HUES64 (cell line): Measurements from ENCODE around the gene ENDOV.
"Not testable (repeated sequence)": the region's sequence is repeated elsewhere in the genome, so short reads cannot be mapped to it uniquely, and the experiment has no call there.

Experiments used
- H3K27ac ChIP-seq: 2 replicates; pipeline ENCODE4 v1.7.0; 2013; ENCODE audit warnings: low read depth, low read length, inconsistent platforms
- H3K27me3 ChIP-seq: 2 replicates; pipeline ENCODE4 v1.6.1; 2013; ENCODE audit warnings: mild to moderate bottlenecking, low read length; ENCODE audit not compliant: insufficient read depth
- H3K36me3 ChIP-seq: 2 replicates; pipeline ENCODE4 v1.6.1; 2013; ENCODE audit warnings: mild to moderate bottlenecking, low read length; ENCODE audit not compliant: insufficient read depth
- H3K4me1 ChIP-seq: 2 replicates; pipeline ENCODE4 v1.6.1; 2013; ENCODE audit warnings: mild to moderate bottlenecking, low read length, moderate library complexity; ENCODE audit not compliant: insufficient read depth
- H3K4me3 ChIP-seq: 2 replicates; pipeline ENCODE4 v1.5.1; 2013; ENCODE audit warnings: mild to moderate bottlenecking, low read length, moderate library complexity
- H3K9ac ChIP-seq: 2 replicates; pipeline ENCODE4 v1.6.1; 2013; ENCODE audit warnings: mild to moderate bottlenecking, low read depth, low read length
- H3K9me3 ChIP-seq: 2 replicates; pipeline ENCODE4 v1.6.1; 2013; ENCODE audit warnings: low read depth, low read length; ENCODE audit not compliant: insufficient read depth
- WGBS: fragments of 150-250, 120-280 bp; methylation state at CpG from one replicate; pipeline ENCODE4 v1.1.7; 2013; ENCODE audit warnings: missing lambda C conversion rate; 5-methylcytosine and 5-hydroxymethylcytosine counted together

Gene ENDOV

GRCh38 chr17:80388601-80389000 is 26.4 kb upstream of the ENDOV start:
- 94% methylated on average over 10 of the region's 10 CpGs for WGBS
- Histone ChIP-seq H3K9me3 (no peaks in the 10 kb centered on the region), H3K4me3 (no peak overlapping the region), H3K4me1 (no peaks in the 10 kb centered on the region), H3K36me3 (peaks cover 83% of the 10 kb centered on the region), H3K9ac (no peak overlapping the region), H3K27ac (no peak overlapping the region), H3K27me3 (no peaks in the 10 kb centered on the region)

GRCh38 chr17:80389011-80389995 is 25.7 kb upstream of the ENDOV start:
- peaks cover 83% of the 10 kb centered on the region for H3K36me3 ChIP-seq
- H3K4me1 ChIP-seq: no peaks in the 10 kb centered on the region
- no peaks in the 10 kb centered on the region for H3K9me3 ChIP-seq
- no peak overlapping the region for H3K9ac ChIP-seq
- H3K27me3 ChIP-seq: no peaks in the 10 kb centered on the region
- WGBS: 94% methylated on average over 22 of the region's 22 CpGs
- H3K4me3 ChIP-seq: no peak overlapping the region
- no peak overlapping the region for H3K27ac ChIP-seq

- Histone ChIP-seq H3K27me3 (no peaks in the 10 kb centered on the region), H3K9ac (no peak overlapping the region), H3K27ac (no peak overlapping the region), H3K4me3 (no peak overlapping the region), H3K4me1 (peaks cover 13% of the 10 kb centered on the region; the same call in 1 of the 2 replicates), H3K9me3 (no peaks in the 10 kb centered on the region), H3K36me3 (peaks cover 52% of the 10 kb centered on the region)
- WGBS: 94% methylated on average over 15 of the region's 15 CpGs
Measured at GRCh38 chr17:80393241-80393890, 21.6 kb upstream of the ENDOV start.

- Histone ChIP-seq H3K27ac (no peak overlapping the region), H3K27me3 (no peaks in the 10 kb centered on the region), H3K4me3 (no peak overlapping the region), H3K36me3 (peaks cover 46% of the 10 kb centered on the region), H3K4me1 (peaks cover 14% of the 10 kb centered on the region; the same call in 1 of the 2 replicates), H3K9me3 (no peaks in the 10 kb centered on the region), H3K9ac (no peak overlapping the region)
- WGBS: 95% methylated on average over 4 of the region's 4 CpGs
Measured at GRCh38 chr17:80393961-80394360, 21.0 kb upstream of the ENDOV start.

- no peak overlapping the region for H3K4me3 ChIP-seq
- peaks cover 18% of the 10 kb centered on the region; the same call in 1 of the 2 replicates for H3K4me1 ChIP-seq
- H3K36me3 ChIP-seq: peaks cover 39% of the 10 kb centered on the region
- WGBS: 82% methylated on average over 11 of the region's 11 CpGs
- no peak overlapping the region for H3K27ac ChIP-seq
- H3K9me3 ChIP-seq: no peaks in the 10 kb centered on the region
- H3K27me3 ChIP-seq: no peaks in the 10 kb centered on the region
- no peak overlapping the region for H3K9ac ChIP-seq
Measured at GRCh38 chr17:80394629-80395216, 20.2 kb upstream of the ENDOV start.

- Histone ChIP-seq H3K9ac (no peak overlapping the region), H3K9me3 (no peaks in the 10 kb centered on the region), H3K36me3 (peaks cover 30% of the 10 kb centered on the region), H3K27me3 (no peaks in the 10 kb centered on the region), H3K27ac (no peak overlapping the region), H3K4me3 (no peak overlapping the region), H3K4me1 (peaks cover 18% of the 10 kb centered on the region; the same call in 1 of the 2 replicates)
- WGBS: 84% methylated on average over 15 of the region's 15 CpGs
Measured at GRCh38 chr17:80395402-80396151, 19.4 kb upstream of the ENDOV start.

GRCh38 chr17:80396157-80397033 is 18.6 kb upstream of the ENDOV start:
- no peaks in the 10 kb centered on the region for H3K9me3 ChIP-seq
- H3K9ac ChIP-seq: no peak overlapping the region
- H3K27me3 ChIP-seq: no peaks in the 10 kb centered on the region
- no peak overlapping the region for H3K27ac ChIP-seq
- H3K4me3 ChIP-seq: no peak overlapping the region
- 73% methylated on average over 8 of the region's 9 CpGs for WGBS
- H3K4me1 ChIP-seq: peaks cover 18% of the 10 kb centered on the region; the same call in 1 of the 2 replicates
- peaks cover 24% of the 10 kb centered on the region for H3K36me3 ChIP-seq

- Histone ChIP-seq H3K36me3 (peaks cover 21% of the 10 kb centered on the region), H3K9me3 (no peaks in the 10 kb centered on the region), H3K27me3 (no peaks in the 10 kb centered on the region), H3K4me3 (no peak overlapping the region), H3K9ac (peak overlapping the region; percentile 36; the same call in 1 of the 2 replicates), H3K27ac (no peak overlapping the region), H3K4me1 (peaks cover 18% of the 10 kb centered on the region; the same call in 1 of the 2 replicates)
- 91% methylated on average over 6 of the region's 6 CpGs for WGBS
Measured at GRCh38 chr17:80397034-80397387, 18.0 kb upstream of the ENDOV start.

GRCh38 chr17:80397686-80398085 is 17.3 kb upstream of the ENDOV start:
- H3K9ac ChIP-seq: no peak overlapping the region
- H3K4me3 ChIP-seq: no peak overlapping the region
- H3K27ac ChIP-seq: no peak overlapping the region
- H3K36me3 ChIP-seq: peaks cover 17% of the 10 kb centered on the region
- H3K4me1 ChIP-seq: peaks cover 18% of the 10 kb centered on the region; the same call in 1 of the 2 replicates
- WGBS: 85% methylated on average over 10 of the region's 10 CpGs
- H3K9me3 ChIP-seq: no peaks in the 10 kb centered on the region
- H3K27me3 ChIP-seq: no peaks in the 10 kb centered on the region

GRCh38 chr17:80401086-80401485 is 13.9 kb upstream of the ENDOV start:
- H3K4me3 ChIP-seq, H3K27me3 ChIP-seq, H3K36me3 ChIP-seq, H3K9ac ChIP-seq, H3K9me3 ChIP-seq, H3K27ac ChIP-seq: not testable (repeated sequence)
- H3K4me1 ChIP-seq: peaks cover 14% of the 10 kb centered on the region; the same call in 1 of the 2 replicates
- WGBS: 80% methylated on average over 9 of the region's 9 CpGs
